ENCODE results near the gene CLASP1. TPM values are rescaled to one million over a fixed set of nuclear protein-coding genes. Genes with fewer than 3 reads are reported as not detected.

The CLASP1 gene
- total RNA-seq, 4 donors from 2014 or later: 43.0 to 53.9 (median 51.3) TPM

GRCh38 chr2:121583555-121583954 lies 65.7 kb downstream of the CLASP1 start:
- no peaks in the 10 kb centered on the region for H3K27me3 ChIP-seq
- intact Hi-C loops (cut with DNase I; ENCODE audit: low total_unique reads): no loop called here
- TF ChIP-seq EP300 (IDR thresholded peaks at IDR 0.05; ENCODE audit: low read depth) (no peak), POLR2A (IDR thresholded peaks at IDR 0.05) (no peak), CTCF (IDR thresholded peaks at IDR 0.05) (no peak)
- no peaks in the 10 kb centered on the region for H3K36me3 ChIP-seq
- 83 to 85% methylated on average over 3 of the region's 3 CpGs for WGBS, 2 donors (ENCODE audit: low coverage in 1 of 2)
- no peak for DNase-seq
- no peaks in the 10 kb centered on the region for H3K9me3 ChIP-seq
- H3K4me3 ChIP-seq: no peak overlapping the region
- peaks cover 0 to 9% (median 3%) of the 10 kb centered on the region in 4 donors for H3K4me1 ChIP-seq
- no peak overlapping the region for H3K27ac ChIP-seq
- in situ Hi-C loops (cut with MboI; ENCODE audit: low pct_ligation_motif_present in 1 of 4, low pct_unique_long_range_greater_than_20kb in 1 of 4, low sequenced_read_pairs in 3 of 4): no loop called here

GRCh38 chr2:121582272-121582671 lies 67.0 kb downstream of the CLASP1 start:
- TF ChIP-seq EP300 (IDR thresholded peaks at IDR 0.05; ENCODE audit: low read depth): no peak
- no peak for TF ChIP-seq CTCF (IDR thresholded peaks at IDR 0.05)
- TF ChIP-seq POLR2A (IDR thresholded peaks at IDR 0.05): no peak
- no peak for TF ChIP-seq POLR2AphosphoS5 (IDR thresholded peaks at IDR 0.05)
- Histone ChIP-seq H3K36me3 (no peaks in the 10 kb centered on the region), H3K9me3 (no peaks in the 10 kb centered on the region), H3K27ac (no peak overlapping the region), H3K27me3 (no peaks in the 10 kb centered on the region), H3K4me3 (no peak overlapping the region), H3K4me1 (peaks cover 0 to 9% (median 3%) of the 10 kb centered on the region in 4 donors)
- intact Hi-C loops (cut with DNase I; ENCODE audit: low total_unique reads): no loop called here
- in situ Hi-C loops (cut with MboI; ENCODE audit: low pct_ligation_motif_present in 1 of 4, low pct_unique_long_range_greater_than_20kb in 1 of 4, low sequenced_read_pairs in 3 of 4): no loop called here
- DNase-seq: no peak

GRCh38 chr2:121579309-121579708 lies 70.0 kb downstream of the CLASP1 start:
- no peak for DNase-seq
- Histone ChIP-seq H3K36me3 (no peaks in the 10 kb centered on the region), H3K27me3 (no peaks in the 10 kb centered on the region), H3K27ac (no peak overlapping the region), H3K9me3 (no peaks in the 10 kb centered on the region), H3K4me3 (no peak overlapping the region), H3K4me1 (peaks cover 0 to 6% (median under 1%) of the 10 kb centered on the region in 4 donors)
- in situ Hi-C loops (cut with MboI; ENCODE audit: low pct_ligation_motif_present in 1 of 4, low pct_unique_long_range_greater_than_20kb in 1 of 4, low sequenced_read_pairs in 3 of 4) (no loop called here), intact Hi-C loops (cut with DNase I; ENCODE audit: low total_unique reads) (no loop called here)
- WGBS, 2 donors (ENCODE audit: low coverage in 1 of 2): 86 to 88% methylated on average over 3 of the region's 3 CpGs
- TF ChIP-seq CTCF (IDR thresholded peaks at IDR 0.05) (no peak), POLR2AphosphoS5 (IDR thresholded peaks at IDR 0.05) (no peak), POLR2A (IDR thresholded peaks at IDR 0.05) (no peak), EP300 (IDR thresholded peaks at IDR 0.05; ENCODE audit: low read depth) (no peak)

- TF ChIP-seq POLR2AphosphoS5 (IDR thresholded peaks at IDR 0.05) (no peak), CTCF (IDR thresholded peaks at IDR 0.05) (no peak), EP300 (IDR thresholded peaks at IDR 0.05; ENCODE audit: low read depth) (no peak), POLR2A (IDR thresholded peaks at IDR 0.05) (no peak)
- Histone ChIP-seq H3K4me3 (no peak overlapping the region), H3K36me3 (no peaks in the 10 kb centered on the region), H3K9me3 (no peaks in the 10 kb centered on the region), H3K27me3 (no peaks in the 10 kb centered on the region), H3K27ac (no peak overlapping the region), H3K4me1 (peaks cover 0 to 6% (median 0%) of the 10 kb centered on the region in 4 donors)
- intact Hi-C loops (cut with DNase I; ENCODE audit: low total_unique reads) (no loop called here), in situ Hi-C loops (cut with MboI; ENCODE audit: low pct_ligation_motif_present in 1 of 4, low pct_unique_long_range_greater_than_20kb in 1 of 4, low sequenced_read_pairs in 3 of 4) (no loop called here)
- no peak for DNase-seq
- 87 to 100% methylated on average over 1 of the region's 1 CpG for WGBS, 2 donors (ENCODE audit: low coverage in 1 of 2)
These were observed 71.9 kb downstream of the CLASP1 start for GRCh38 chr2:121577381-121577780.
